HL-60 (cell line): ENCODE results near the gene DNMT1.

Experiments
- CTCF ChIP-seq: IDR thresholded peaks from one replicate; pipeline ENCODE4 v1.5.1; 2011; ENCODE audit warnings: low read length, control low read depth, inconsistent platforms; ENCODE audit not compliant: insufficient read depth
- POLR2AphosphoS5 ChIP-seq: IDR thresholded peaks from 2 replicates; pipeline ENCODE4 v1.6.1; 2012; ENCODE audit warnings: low read depth

- TF ChIP-seq POLR2AphosphoS5 (no peak), CTCF (no peak)
Measured at GRCh38 chr19:10205636-10206035, 10.9 kb upstream of the DNMT1 start.
